ENCODE measurements around the gene TMEM63C.

Gene TMEM63C

DNA sequence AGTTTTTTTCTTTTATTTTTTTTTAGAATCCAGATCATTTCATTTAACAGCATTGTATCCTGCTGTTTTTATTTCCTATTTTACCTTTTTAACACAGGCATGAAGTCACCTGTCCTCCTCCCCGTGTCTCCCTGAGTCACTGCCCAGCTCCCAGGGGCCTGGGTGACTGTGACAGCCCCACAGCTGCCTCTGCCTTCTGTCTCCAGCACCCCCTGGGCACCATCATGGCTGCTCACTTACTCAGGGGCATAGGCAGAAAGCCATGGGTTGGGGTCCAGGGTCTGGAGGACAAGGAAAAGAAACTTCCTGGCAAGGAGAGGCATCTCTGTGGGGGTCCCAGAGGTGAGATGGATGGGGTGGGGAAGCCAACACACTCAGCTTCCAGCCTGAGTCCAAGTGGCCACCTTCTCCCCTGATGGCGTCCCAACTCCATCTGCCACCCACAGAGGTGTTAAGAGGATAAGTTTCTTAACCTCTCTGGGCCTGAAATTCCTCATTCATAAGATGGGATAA is 25.3 kb downstream of the TMEM63C start:
- POLR2A ChIA-PET = no interaction called here
- H3K4me1 ChIP-seq (ENCODE audit: control insufficient read depth, insufficient read depth, low read length) = no peaks in the 10 kb centered on the region
- H3K9me3 ChIP-seq (ENCODE audit: control insufficient read depth, insufficient read depth, low read depth, low read length) = no peaks in the 10 kb centered on the region
- CTCF ChIA-PET = interaction anchor here (0.6 to 1.9 kb wide), 6 partner anchors 23 to 690 kb away, joined by 3 to 5 read pairs (median 3); no protein-coding TSS in a partner anchor
- TF ChIP-seq, protein P1, sequence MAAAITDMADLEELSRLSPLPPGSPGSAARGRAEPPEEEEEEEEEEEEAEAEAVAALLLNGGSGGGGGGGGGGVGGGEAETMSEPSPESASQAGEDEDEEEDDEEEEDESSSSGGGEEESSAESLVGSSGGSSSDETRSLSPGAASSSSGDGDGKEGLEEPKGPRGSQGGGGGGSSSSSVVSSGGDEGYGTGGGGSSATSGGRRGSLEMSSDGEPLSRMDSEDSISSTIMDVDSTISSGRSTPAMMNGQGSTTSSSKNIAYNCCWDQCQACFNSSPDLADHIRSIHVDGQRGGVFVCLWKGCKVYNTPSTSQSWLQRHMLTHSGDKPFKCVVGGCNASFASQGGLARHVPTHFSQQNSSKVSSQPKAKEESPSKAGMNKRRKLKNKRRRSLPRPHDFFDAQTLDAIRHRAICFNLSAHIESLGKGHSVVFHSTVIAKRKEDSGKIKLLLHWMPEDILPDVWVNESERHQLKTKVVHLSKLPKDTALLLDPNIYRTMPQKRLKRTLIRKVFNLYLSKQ (tag by site-specific recombination; IDR thresholded peaks at IDR 0.05; ENCODE audit: borderline replicate concordance) = no peak
- TF ChIP-seq GLIS1 (tag by site-specific recombination; IDR thresholded peaks at IDR 0.05) (no peak), SP2 (tag by site-specific recombination; IDR thresholded peaks at IDR 0.05) (no peak), ZNF501 (tag by site-specific recombination; IDR thresholded peaks at IDR 0.05) (no peak), FEZF1 (tag by site-specific recombination; IDR thresholded peaks at IDR 0.05) (no peak), OVOL3 (tag by site-specific recombination; IDR thresholded peaks at IDR 0.05) (no peak), ZNF544 (tag by site-specific recombination; IDR thresholded peaks at IDR 0.05) (no peak), ZNF112 (tag by site-specific recombination; IDR thresholded peaks at IDR 0.05) (no peak), ZBTB48 (tag by site-specific recombination; IDR thresholded peaks at IDR 0.05) (no peak), ZNF146 (tag by site-specific recombination; IDR thresholded peaks at IDR 0.05) (no peak), ZNF10 (tag by site-specific recombination; IDR thresholded peaks at IDR 0.05) (no peak)
- TF ChIP-seq, protein P2, sequence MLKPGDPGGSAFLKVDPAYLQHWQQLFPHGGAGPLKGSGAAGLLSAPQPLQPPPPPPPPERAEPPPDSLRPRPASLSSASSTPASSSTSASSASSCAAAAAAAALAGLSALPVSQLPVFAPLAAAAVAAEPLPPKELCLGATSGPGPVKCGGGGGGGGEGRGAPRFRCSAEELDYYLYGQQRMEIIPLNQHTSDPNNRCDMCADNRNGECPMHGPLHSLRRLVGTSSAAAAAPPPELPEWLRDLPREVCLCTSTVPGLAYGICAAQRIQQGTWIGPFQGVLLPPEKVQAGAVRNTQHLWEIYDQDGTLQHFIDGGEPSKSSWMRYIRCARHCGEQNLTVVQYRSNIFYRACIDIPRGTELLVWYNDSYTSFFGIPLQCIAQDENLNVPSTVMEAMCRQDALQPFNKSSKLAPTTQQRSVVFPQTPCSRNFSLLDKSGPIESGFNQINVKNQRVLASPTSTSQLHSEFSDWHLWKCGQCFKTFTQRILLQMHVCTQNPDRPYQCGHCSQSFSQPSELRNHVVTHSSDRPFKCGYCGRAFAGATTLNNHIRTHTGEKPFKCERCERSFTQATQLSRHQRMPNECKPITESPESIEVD (tag by site-specific recombination; IDR thresholded peaks at IDR 0.05) = no peak
- H3K4me3 ChIP-seq (ENCODE audit: low read depth, low read length) = no peak overlapping the region
- H3K27ac ChIP-seq (ENCODE audit: extremely low read depth, low read depth, low read length) = no peak overlapping the region
- no peaks in the 10 kb centered on the region for H3K36me3 ChIP-seq (ENCODE audit: control insufficient read depth in 2 of 2, insufficient read depth in 1 of 2, low read length in 2 of 2)

DNA sequence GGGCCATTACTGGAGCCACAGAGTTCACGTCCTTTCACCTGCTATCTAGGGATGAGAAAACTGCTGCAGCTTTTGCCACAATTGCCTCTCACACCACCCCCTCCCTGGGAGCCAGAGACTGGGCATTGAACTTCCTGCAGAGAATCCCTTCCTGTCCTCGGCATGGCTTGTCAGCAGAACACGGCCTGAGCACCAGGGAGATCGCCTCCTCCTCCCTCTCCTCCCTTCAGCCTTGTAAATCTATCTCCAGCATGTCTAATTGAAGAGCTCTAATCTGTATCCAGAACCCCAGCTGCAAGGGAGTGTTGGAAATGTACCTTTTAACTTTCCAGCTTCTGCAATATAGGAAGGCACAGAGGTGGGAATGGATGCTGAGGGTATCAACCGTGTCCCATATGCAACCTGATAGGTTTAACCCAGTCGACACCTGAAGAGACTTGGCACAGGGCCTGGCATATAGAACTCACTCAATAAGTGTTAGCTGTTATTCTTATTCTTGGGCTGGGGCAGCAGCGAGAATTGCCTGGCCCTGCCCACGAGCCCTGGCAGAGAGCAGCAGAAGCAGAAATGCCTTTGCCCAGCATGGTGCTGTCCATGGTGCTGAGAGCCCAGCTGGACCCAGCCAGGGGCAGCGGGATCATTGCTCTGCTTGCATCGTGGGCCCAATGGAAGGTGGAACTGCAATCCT is 26.8 kb downstream of the TMEM63C start:
- no peak overlapping the region for H3K27ac ChIP-seq (ENCODE audit: extremely low read depth, low read depth, low read length)
- CTCF ChIA-PET = interaction anchor here (0.8 to 1.9 kb wide), 2 partner anchors 52 to 65 kb away, joined by 4 to 5 read pairs; no protein-coding TSS in a partner anchor
- no peak overlapping the region for H3K4me3 ChIP-seq (ENCODE audit: low read depth, low read length)
- H3K4me1 ChIP-seq (ENCODE audit: control insufficient read depth, insufficient read depth, low read length) = no peaks in the 10 kb centered on the region
- no peaks in the 10 kb centered on the region for H3K36me3 ChIP-seq (ENCODE audit: control insufficient read depth in 2 of 2, insufficient read depth in 1 of 2, low read length in 2 of 2)
- POLR2A ChIA-PET = no interaction called here
- TF ChIP-seq YY1 (tag by site-specific recombination; IDR thresholded peaks at IDR 0.05) = no peak
- TF ChIP-seq BCL11B (tag by site-specific recombination; IDR thresholded peaks at IDR 0.05; ENCODE audit: low read depth) = no peak
- TF ChIP-seq, protein P3, sequence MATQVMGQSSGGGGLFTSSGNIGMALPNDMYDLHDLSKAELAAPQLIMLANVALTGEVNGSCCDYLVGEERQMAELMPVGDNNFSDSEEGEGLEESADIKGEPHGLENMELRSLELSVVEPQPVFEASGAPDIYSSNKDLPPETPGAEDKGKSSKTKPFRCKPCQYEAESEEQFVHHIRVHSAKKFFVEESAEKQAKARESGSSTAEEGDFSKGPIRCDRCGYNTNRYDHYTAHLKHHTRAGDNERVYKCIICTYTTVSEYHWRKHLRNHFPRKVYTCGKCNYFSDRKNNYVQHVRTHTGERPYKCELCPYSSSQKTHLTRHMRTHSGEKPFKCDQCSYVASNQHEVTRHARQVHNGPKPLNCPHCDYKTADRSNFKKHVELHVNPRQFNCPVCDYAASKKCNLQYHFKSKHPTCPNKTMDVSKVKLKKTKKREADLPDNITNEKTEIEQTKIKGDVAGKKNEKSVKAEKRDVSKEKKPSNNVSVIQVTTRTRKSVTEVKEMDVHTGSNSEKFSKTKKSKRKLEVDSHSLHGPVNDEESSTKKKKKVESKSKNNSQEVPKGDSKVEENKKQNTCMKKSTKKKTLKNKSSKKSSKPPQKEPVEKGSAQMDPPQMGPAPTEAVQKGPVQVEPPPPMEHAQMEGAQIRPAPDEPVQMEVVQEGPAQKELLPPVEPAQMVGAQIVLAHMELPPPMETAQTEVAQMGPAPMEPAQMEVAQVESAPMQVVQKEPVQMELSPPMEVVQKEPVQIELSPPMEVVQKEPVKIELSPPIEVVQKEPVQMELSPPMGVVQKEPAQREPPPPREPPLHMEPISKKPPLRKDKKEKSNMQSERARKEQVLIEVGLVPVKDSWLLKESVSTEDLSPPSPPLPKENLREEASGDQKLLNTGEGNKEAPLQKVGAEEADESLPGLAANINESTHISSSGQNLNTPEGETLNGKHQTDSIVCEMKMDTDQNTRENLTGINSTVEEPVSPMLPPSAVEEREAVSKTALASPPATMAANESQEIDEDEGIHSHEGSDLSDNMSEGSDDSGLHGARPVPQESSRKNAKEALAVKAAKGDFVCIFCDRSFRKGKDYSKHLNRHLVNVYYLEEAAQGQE (tag by site-specific recombination; IDR thresholded peaks at IDR 0.05) = peak; percentile 98
- TF ChIP-seq, protein P4, sequence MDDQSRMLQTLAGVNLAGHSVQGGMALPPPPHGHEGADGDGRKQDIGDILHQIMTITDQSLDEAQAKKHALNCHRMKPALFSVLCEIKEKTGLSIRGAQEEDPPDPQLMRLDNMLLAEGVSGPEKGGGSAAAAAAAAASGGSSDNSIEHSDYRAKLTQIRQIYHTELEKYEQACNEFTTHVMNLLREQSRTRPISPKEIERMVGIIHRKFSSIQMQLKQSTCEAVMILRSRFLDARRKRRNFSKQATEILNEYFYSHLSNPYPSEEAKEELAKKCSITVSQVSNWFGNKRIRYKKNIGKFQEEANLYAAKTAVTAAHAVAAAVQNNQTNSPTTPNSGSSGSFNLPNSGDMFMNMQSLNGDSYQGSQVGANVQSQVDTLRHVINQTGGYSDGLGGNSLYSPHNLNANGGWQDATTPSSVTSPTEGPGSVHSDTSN (CRISPR knock-in tag; IDR thresholded peaks at IDR 0.05) = peak; percentile 65; the same call in 1 of the 2 replicates
- TF ChIP-seq HOXD13 (CRISPR knock-in tag; IDR thresholded peaks at IDR 0.05; ENCODE audit: borderline replicate concordance) = 0 out of 2 replicates have a peak, but pooled peaks have one; percentile 67
- TF ChIP-seq, protein P5, sequence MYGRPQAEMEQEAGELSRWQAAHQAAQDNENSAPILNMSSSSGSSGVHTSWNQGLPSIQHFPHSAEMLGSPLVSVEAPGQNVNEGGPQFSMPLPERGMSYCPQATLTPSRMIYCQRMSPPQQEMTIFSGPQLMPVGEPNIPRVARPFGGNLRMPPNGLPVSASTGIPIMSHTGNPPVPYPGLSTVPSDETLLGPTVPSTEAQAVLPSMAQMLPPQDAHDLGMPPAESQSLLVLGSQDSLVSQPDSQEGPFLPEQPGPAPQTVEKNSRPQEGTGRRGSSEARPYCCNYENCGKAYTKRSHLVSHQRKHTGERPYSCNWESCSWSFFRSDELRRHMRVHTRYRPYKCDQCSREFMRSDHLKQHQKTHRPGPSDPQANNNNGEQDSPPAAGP (tag by site-specific recombination; IDR thresholded peaks at IDR 0.05) = 0 out of 2 replicates have a peak, but pooled peaks have one; percentile 44
- TF ChIP-seq RBAK (tag by site-specific recombination; IDR thresholded peaks at IDR 0.05) = no peak
- TF ChIP-seq, protein P6, sequence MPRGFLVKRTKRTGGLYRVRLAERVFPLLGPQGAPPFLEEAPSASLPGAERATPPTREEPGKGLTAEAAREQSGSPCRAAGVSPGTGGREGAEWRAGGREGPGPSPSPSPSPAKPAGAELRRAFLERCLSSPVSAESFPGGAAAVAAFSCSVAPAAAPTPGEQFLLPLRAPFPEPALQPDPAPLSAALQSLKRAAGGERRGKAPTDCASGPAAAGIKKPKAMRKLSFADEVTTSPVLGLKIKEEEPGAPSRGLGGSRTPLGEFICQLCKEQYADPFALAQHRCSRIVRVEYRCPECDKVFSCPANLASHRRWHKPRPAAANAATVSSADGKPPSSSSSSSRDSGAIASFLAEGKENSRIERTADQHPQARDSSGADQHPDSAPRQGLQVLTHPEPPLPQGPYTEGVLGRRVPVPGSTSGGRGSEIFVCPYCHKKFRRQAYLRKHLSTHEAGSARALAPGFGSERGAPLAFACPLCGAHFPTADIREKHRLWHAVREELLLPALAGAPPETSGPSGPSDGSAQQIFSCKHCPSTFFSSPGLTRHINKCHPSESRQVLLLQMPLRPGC (tag by site-specific recombination; IDR thresholded peaks at IDR 0.05) = peak; percentile 23; the same call in 1 of the 2 replicates
- no peak for TF ChIP-seq ZNF354C (tag by site-specific recombination; IDR thresholded peaks at IDR 0.05; ENCODE audit: borderline replicate concordance, low read depth)
- peak; percentile 23; the same call in 1 of the 2 replicates for TF ChIP-seq ZBTB17 (tag by site-specific recombination; IDR thresholded peaks at IDR 0.05)
- peak; percentile 79 for TF ChIP-seq ZIC2 (tag by site-specific recombination; IDR thresholded peaks at IDR 0.05)
- no peaks in the 10 kb centered on the region for H3K9me3 ChIP-seq (ENCODE audit: control insufficient read depth, insufficient read depth, low read depth, low read length)
